K562 (cell line): Measurements from ENCODE around the gene IL1RL2. TPM values are rescaled to one million over a fixed set of nuclear protein-coding genes. Genes with fewer than 3 reads are reported as not detected.

ENCODE experiments used
- ARID4B ChIP-seq: sonication (generic); formaldehyde crosslinking; IDR thresholded peaks from 2 replicates; pipeline ENCODE4 v1.8.0; 2022; ENCODE audit warnings: mild to moderate bottlenecking, missing genetic modification reagents
- E2F8 ChIP-seq: fragments of 450-650 bp; IDR thresholded peaks from 2 replicates; pipeline ENCODE4 v1.7.1; 2018; ENCODE audit warnings: mild to moderate bottlenecking, low read depth; ENCODE audit not compliant: partially characterized antibody
- KLF10 ChIP-seq: fragments of 250-450 bp; sonication (Bioruptor Pico); IDR thresholded peaks from 2 replicates; pipeline ENCODE4 v1.6.1; 2021; ENCODE audit warnings: matching md5 sums
- PHF21A ChIP-seq: fragments of 450-650 bp; IDR thresholded peaks from 2 replicates; pipeline ENCODE4 v1.6.1; 2017; ENCODE audit warnings: low read depth, borderline replicate concordance
- SIN3B ChIP-seq: fragments of 450-650 bp; IDR thresholded peaks from 2 replicates; pipeline ENCODE4 v1.6.1; 2017; ENCODE audit warnings: low read depth, mild to moderate bottlenecking, moderate library complexity
- SREBF2 ChIP-seq: sonication (generic); formaldehyde crosslinking; IDR thresholded peaks from 2 replicates; pipeline ENCODE4 v1.4.0; 2020; ENCODE audit warnings: mild to moderate bottlenecking, missing genetic modification reagents
- ZNF165 ChIP-seq: fragments of 250-450 bp; sonication (Bioruptor Pico); IDR thresholded peaks from 2 replicates; pipeline ENCODE4 v1.4.0; 2020; ENCODE audit warnings: borderline replicate concordance
- ZNF384 ChIP-seq: IDR thresholded peaks from 2 replicates; pipeline ENCODE4 v1.6.1; 2012; ENCODE audit warnings: low read depth, low read length, improper control_type of control experiment
- ZNF507 ChIP-seq: conservative IDR thresholded peaks from 2 replicates; pipeline ENCODE4 v1.6.1; 2017; ENCODE audit warnings: missing genetic modification characterization, missing compliant biosample characterization
- ZNF592 ChIP-seq: fragments of 450-650 bp; IDR thresholded peaks from 2 replicates; pipeline ENCODE4 v1.6.1; 2017; ENCODE audit warnings: antibody characterized with exemption, mild to moderate bottlenecking
- ZNF639 ChIP-seq, 2 experiments: fragments of 200-800 bp in 1 of 2; sonication (Bioruptor generic) in 1 of 2; sonication (generic) in 1 of 2; formaldehyde crosslinking in 1 of 2; IDR thresholded peaks in 1 of 2; conservative IDR thresholded peaks in 1 of 2; 2 replicates each; pipeline versions ENCODE4 v1.5.0 to v1.6.1; 2016 to 2020; ENCODE audit warnings: missing compliant biosample characterization in 1 of 2, missing genetic modification characterization in 1 of 2, missing genetic modification reagents in 1 of 2
- polyA plus RNA-seq, 8 experiments: library from polyadenylated mRNA; depleted of rRNA in 4 of 8; stranded (reverse) in 5 of 8; unstranded in 3 of 8; fragments of >200 nt; fragmentation: Nextera tagmentation in 2 of 8; fragmentation: Illumina TruSeq in 1 of 8; extraction: Ambion mirVana in 2 of 8; extraction: Trizol in 1 of 8; gene quantifications; 2 replicates each; pipeline versions ENCODE4 v1.2.1 to v1.2.3, GENCODE V29; 2011 to 2014; ENCODE audit warnings: inconsistent platforms in 1 of 8, missing spikeins in 1 of 8
- total RNA-seq, 7 experiments: library from RNA; depleted of rRNA in 6 of 7; stranded (reverse); fragments of >200 nt in 6 of 7; fragmentation: Illumina TruSeq in 2 of 7; extraction: Trizol in 2 of 7; gene quantifications; 2 replicates each; pipeline versions ENCODE4 v1.2.1 to v1.2.3, GENCODE V29; 2011 to 2021; ENCODE audit warnings: low replicate concordance in 1 of 7
- TF ChIP-seq, protein P1 (sequence below), 2 experiments: fragments of 450-650 bp; IDR thresholded peaks; 2 replicates each; pipeline ENCODE4 v1.6.1; 2016

IL1RL2 gene
- total and polyA plus RNA-seq, 9 of the 15 experiments (the other 6 are each of a cell fraction or from before 2014, with no cell fraction given): not detected

DNA sequence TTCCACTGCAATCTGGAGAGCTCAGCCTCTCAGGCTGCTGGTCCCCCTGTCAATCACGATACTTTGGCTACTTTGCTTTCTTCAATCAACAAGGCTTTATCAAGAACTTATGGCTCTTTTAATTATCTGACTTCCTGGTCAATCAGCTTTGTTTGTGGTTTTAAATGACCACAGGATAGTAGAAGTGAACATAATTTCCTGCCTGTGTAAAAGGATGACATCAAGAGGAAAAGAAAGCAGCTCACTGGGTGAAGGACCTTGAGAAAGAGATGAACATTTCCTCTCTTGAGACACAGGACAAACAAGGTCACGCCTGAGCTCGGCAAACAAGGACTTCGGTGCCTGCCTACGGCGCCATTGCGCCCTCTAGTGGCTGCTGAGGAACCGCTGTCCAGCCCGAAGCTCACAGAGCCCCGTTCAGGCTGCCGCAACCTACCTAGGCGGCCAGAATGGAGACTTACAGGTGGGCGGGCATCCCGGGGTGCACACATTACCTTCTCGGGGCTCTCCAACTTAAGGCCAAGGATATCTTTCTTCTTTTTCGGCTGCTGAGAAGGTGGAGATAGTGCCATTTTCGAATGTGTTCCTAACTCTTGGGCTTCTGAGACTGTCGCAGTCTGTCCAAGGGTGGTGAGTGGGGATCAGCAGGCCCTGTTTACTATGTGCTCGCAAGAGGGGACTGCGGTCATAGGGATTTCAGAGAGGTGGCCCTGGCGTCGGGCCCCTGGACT is 54.0 kb downstream of the IL1RL2 start (continued):
- TF ChIP-seq ZNF384: no peak
- TF ChIP-seq ZNF592: no peak
- TF ChIP-seq ZNF165 (CRISPR knock-in tag): no peak
- no peak for TF ChIP-seq PHF21A
- TF ChIP-seq, protein P1, sequence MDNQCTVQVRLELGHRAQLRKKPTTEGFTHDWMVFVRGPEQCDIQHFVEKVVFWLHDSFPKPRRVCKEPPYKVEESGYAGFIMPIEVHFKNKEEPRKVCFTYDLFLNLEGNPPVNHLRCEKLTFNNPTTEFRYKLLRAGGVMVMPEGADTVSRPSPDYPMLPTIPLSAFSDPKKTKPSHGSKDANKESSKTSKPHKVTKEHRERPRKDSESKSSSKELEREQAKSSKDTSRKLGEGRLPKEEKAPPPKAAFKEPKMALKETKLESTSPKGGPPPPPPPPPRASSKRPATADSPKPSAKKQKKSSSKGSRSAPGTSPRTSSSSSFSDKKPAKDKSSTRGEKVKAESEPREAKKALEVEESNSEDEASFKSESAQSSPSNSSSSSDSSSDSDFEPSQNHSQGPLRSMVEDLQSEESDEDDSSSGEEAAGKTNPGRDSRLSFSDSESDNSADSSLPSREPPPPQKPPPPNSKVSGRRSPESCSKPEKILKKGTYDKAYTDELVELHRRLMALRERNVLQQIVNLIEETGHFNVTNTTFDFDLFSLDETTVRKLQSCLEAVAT (IDR thresholded peaks at IDR 0.05): no peak; a peak in 1 of 4 replicates
- TF ChIP-seq E2F8: no peak
- no peak for TF ChIP-seq SIN3B
- no peak for TF ChIP-seq ZNF507 (tag)
- TF ChIP-seq ZNF639 (CRISPR knock-in tag; conservative IDR thresholded peaks at IDR 0.05 in 1 of 2, IDR thresholded peaks at IDR 0.05 in 1 of 2): no peak
- no peak for TF ChIP-seq KLF10 (CRISPR knock-in tag)
- no peak for TF ChIP-seq ARID4B (CRISPR knock-in tag)
- no peak for TF ChIP-seq SREBF2 (CRISPR knock-in tag)
